ENCODE results near the gene LHFPL3.

Gene LHFPL3

DNA sequence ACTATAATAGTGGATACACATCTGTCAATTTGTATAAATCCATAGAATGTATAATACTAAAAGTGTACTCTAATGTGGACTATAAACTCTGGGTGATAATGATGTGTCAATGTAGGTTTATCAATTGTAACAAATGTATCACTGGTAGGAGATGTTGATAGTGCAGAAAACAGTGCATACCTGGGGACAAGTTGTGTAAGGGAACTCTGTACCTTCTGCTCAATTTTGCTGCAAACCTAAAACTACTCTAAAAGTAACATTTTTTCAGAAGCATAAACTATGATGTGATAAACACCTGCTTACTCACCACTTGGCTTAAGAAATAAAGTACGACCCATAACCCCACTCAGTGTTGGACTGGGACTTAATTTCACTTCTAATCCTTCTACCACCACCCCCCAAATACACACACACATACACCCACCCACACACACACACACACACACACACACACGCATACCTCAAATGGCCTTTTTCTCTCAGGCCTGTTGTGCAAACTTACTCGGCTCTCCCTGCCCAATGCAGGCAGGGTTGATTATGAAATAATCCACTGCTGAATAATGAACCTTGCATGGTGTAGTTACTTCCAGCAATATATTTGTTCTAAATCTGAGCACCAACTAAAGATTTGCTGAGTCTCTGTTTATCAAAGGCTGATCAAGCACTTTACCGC lies 531.5 kb downstream of the LHFPL3 start:
- Histone ChIP-seq H3K4me3 (no peak overlapping the region), H3K27ac (no peak overlapping the region)

DNA sequence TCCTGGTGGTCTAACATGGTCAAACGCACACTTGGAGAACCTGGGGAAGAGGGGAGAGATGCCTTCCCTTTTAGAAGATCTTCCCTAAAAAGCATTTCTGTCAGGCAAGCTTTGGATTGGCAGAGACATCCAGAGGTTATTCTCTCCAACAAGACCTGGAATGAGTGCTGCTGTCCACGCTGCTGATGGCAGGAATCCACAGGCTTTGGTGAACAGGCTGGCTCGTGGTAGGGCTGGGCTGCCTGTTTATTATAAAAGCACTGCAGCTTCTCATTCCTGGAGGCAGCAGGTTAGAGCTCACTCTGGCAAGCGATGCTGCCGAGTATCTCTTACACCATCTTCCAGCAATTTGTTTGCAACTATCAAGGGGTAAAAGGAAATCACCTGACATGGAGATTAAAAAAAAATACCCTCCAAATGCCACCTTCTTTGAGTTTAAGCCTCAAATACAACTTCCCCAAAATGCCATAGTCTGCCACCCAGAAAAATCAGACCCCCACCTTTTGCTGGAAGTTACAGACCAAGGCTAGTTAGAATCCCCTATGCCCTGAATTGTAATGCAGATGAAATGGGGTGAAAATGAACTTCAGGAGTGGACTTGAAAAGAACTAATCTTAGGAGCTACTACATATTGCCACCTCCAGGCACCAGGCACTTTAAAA lies 533.5 kb downstream of the LHFPL3 start:
- no peak overlapping the region for H3K27ac ChIP-seq
- H3K4me3 ChIP-seq, result no peak overlapping the region

DNA sequence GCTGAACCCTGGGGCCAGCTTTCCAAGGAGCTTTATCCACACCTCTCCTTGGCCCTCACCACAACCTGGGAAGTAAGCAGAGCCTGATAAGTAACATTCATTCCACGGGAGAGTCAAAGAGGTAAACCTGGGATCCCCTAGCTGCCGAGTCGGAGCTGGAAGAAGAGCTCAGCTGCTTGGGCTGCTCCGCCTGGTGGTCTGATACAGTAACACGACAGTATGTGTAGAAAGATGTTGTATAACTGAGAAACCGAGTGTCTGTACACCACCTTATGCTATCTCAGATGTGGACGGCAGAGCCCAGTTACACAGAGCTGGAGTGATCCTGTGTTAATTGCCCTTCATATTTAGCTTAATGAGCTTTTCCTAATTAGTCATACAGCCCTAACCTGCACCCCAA lies 534.3 kb downstream of the LHFPL3 start:
- Histone ChIP-seq H3K27ac (no peak overlapping the region), H3K4me3 (no peak overlapping the region)

DNA sequence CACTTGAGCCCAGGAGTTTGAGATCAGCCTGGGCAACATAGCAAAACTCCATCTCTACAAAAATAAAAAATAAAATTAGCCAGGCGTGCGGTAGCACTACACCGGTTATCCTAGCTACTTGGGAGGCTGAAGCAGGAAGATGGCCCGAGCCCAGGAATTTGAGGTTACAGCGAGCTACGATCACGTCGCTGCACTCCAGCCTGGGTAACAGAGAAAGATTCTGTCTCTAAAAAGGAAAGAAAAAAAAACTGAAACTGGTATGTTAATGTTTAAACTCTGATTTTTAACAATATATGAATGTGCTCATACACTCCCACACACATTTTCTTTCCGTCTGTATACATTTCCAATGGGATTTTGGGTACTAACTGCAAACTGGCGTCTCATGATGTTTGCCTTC lies 545.0 kb downstream of the LHFPL3 start:
- no peak overlapping the region for H3K4me3 ChIP-seq
- H3K27ac ChIP-seq, result no peak overlapping the region

DNA sequence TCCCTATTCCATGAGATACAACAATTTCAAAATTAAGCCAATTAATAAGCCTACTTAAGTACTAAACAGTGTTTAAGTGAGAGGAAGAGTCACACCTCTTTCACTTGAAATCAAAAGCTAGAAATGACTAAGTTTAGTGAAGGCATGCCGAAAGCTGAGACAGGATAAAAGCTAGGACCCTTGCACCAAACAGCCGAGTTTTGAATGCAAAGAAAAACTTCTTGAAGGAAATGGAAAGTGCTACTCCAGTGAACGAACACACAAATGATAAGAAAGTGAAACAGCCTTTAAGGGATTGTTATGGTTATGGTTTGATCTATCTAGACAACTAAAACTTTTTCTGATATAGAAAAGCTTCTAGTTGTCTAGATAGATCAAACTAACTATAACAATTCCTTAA lies 550.2 kb downstream of the LHFPL3 start:
- Histone ChIP-seq H3K27ac (no peak overlapping the region), H3K4me3 (no peak overlapping the region)

DNA sequence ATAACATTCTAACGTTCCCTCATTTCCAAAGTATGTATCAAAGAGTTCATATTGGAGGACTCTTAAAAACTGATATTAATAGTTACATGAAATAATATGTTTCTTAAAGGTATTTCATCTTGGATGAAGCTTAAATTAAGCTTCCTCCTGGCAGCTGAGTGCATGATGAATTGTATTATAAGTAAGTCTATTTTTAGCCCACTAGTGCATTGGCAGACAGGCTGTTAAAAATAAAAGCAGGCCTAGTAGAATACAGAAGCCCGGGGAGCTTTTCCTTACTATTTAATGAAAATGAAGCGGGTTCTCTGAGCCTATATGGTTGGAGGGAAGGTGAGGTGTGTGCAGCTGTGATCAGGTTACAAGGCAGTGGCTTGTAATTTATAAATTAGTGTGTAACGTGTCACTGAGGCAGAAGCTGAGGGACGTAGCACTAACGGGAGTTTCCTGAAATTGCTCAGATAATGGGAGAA lies 554.9 kb downstream of the LHFPL3 start:
- Histone ChIP-seq H3K27ac (peak overlapping the region in 2 of 21 experiments; percentile 9 to 47), H3K4me3 (no peak overlapping the region)

DNA sequence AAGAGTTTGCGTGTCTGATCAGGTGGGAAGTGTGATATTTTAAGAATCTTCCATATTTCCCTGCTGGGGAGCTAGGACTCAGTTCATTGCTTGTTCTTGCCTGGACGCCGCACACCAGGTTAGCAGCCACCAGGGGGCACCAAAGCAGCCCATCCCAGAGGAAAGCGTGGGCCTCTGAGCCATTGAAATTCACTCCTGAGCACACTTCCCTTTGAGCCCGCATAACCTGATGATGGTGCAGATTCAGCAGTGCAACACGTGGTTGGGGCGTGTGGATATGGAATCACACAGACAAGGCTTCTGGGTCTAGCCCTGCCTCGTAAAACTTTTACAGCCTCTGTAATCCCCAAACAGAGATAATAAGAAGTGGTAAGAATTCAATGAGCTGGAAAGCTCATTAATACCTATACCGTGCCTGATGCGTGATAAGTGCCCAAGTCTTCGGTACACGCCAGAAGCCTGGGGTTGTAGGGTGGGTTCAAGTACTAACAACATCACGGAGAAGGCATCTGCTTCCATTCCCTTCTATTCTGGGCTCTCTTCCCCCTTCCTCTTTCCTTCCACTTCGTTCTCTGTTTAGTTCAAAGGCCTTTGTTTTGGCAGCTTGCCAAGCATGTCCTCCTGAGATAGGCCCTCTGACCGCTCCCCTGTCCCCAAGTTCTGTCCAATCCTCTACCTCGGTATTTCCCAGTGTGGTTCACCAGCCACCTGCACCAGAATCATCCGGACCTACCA lies 555.5 kb downstream of the LHFPL3 start:
- no peak overlapping the region for H3K4me3 ChIP-seq
- peak overlapping the region in 5 of 21 experiments; percentile 9 to 47 (median 29) for H3K27ac ChIP-seq

DNA sequence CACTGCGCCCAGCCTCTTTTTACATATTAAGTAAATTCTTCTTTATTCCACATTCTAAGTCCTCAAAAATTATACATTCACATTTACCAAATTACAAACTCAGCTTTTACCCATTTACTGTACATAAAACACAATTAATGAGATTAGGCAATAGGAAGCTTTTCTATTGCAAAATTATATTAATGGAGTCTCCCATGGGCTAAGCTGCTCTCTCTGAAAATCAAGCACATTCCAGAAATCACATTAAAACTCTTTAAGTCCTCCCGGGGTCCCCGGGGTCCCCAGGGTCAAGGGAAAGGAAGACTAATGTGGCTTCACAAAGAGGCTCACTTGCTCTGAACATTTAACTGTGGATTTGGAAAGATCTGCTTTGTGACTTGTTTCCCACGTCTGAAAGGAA lies 558.2 kb downstream of the LHFPL3 start:
- no peak overlapping the region for H3K27ac ChIP-seq

DNA sequence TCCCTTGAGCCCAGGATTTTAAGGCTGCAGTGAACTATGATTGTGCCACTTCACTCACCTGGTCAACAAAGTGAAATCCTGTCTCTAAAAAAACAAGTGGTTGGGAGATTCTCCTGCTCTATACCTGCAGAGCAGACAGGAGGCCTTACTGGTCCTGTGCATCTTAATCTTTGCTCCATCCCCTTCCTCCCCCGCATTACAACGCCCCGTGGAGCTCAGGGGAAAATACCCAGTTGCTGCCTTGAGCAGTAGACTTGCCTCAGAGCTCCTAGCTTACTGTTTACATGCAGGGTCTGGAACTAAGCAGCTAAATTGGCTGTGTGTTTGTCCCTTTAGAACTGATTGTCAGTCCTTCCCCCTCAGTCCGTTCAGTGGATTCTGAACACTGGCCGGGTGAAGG lies 561.8 kb downstream of the LHFPL3 start:
- H3K4me3 ChIP-seq, result no peak overlapping the region

More for the DNA sequence above, 558.2 kb downstream of the LHFPL3 start:
- H3K4me3 ChIP-seq, result no peak overlapping the region

DNA sequence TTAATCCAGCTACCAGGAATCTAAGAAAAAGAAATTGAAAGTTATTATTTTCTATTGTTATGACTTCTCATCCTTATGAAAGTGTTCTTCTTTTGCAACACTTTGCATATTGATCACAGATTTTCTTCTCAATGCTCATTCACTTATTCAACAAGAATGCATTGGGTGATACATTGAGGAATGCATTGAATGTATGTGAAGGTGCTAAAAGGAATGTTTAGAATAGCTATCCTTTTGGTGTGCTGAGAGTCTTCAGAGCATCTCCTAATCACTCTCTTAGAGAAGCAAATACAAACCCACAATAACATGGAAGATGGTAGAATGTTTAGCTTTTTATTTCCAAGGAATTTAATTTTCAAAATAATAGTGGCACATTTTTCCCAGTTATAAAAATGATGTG lies 563.5 kb downstream of the LHFPL3 start:
- H3K4me3 ChIP-seq, result no peak overlapping the region
- H3K27ac ChIP-seq, result no peak overlapping the region

More for the DNA sequence above, 561.8 kb downstream of the LHFPL3 start:
- H3K27ac ChIP-seq, result no peak overlapping the region

DNA sequence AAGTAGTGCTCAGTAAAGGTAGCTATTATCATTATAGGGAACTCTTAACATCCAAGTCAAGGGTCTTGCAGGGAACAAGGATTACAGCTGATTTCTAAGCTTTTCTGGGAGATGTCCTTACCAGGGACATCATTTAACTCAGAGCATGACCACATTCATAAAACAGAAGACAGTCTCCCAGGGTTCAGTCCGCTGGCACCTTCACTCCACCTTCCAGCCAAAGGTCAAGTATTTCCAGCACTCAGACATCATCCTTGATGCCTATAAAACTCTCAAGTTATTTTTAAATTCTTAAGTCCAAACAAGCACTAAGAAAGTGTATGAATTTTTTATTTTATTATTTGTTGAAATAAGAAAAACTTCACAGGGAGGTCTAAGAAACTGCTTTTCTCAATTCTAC lies 565.9 kb downstream of the LHFPL3 start:
- Histone ChIP-seq H3K4me3 (no peak overlapping the region), H3K27ac (no peak overlapping the region)

DNA sequence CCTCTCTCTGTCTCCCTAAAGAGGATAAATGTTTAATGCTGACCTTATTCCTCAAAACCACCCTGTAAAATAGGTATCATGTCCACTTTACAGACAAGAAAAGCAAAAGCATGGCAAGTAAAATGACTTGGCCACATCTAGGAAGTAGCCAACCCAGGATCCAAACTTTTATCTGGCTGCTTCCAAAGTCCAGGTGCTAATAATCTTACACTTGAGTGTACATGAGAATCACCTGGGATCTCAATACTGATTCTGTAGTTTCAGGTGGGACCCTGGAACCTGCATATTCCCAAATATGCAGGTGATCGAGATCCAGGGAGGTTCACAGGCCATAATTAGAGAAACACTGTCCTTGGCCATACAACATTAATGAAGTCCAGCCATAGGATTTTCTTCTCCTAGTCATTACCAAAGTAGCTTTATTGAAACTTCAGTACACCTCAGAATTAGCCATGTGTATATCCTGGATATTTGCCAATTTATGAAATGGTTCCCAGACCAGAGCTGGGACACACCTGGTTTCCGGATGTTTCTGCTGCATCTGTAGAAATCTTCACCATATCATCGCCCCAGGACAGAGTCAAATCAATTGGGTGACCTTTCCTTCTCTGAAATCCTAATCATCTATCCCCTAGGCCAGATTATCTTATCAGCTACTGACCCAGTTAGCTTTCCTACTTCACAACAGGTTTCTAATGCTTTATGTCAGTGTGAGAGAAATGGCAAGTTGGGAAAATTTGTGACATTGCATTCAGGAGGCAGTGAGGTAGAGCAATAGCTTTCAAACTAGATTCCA lies 566.5 kb downstream of the LHFPL3 start:
- Histone ChIP-seq H3K4me3 (no peak overlapping the region), H3K27ac (no peak overlapping the region)

DNA sequence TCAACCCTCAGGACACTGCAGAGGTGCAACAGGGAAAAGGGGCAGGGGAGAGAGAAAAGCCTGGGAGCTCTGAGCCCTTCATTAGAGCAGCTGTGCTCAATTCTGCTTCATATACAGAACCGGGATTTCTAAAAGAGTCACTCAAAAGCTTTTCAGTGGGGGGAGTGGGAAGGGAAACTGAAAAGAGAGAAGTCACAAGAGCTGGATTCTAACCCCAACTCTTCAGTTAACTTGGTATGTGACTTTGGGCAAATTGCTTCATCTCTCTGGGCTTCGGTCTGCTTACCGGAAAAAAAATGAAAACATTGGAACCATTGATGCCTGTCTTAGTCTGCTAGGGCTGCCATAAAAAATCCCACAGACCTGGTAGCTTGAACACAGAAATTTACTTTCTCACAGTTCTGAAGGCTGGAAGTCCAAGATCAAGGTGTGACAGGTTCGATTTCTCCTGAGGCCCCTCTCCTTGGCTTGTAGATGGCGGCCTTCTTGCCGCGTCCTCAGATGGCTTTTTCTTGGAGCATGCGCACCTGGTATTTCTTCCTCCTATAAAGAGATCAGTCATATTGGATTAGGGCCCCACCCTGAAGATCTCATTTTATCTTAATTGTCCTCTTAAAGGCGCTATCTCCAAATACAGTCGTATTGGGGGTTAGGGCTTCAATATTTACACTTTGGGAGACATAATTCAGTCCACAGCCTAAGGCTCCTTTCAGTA lies 567.3 kb downstream of the LHFPL3 start:
- H3K27ac ChIP-seq, result no peak overlapping the region
- no peak overlapping the region for H3K4me3 ChIP-seq

DNA sequence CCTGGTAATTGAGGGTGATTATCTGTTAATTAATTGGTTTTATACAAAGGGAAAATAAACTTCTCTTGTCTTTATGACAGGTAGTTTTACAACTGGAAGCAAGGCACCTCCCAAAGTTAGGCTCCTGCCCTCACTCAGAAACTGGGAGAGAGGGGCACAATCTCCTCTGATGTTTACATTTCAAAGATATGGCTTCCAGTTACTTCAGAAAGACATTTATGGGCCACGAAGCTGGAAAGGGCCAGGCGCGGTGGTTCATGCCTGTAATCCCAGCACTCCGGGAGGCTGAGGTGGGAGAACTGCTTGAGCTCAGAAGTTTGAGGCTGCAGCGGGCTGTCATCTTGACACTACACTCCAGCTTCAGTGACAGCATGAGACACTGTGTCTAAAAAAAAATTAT lies 570.0 kb downstream of the LHFPL3 start:
- no peak overlapping the region for H3K27ac ChIP-seq

DNA sequence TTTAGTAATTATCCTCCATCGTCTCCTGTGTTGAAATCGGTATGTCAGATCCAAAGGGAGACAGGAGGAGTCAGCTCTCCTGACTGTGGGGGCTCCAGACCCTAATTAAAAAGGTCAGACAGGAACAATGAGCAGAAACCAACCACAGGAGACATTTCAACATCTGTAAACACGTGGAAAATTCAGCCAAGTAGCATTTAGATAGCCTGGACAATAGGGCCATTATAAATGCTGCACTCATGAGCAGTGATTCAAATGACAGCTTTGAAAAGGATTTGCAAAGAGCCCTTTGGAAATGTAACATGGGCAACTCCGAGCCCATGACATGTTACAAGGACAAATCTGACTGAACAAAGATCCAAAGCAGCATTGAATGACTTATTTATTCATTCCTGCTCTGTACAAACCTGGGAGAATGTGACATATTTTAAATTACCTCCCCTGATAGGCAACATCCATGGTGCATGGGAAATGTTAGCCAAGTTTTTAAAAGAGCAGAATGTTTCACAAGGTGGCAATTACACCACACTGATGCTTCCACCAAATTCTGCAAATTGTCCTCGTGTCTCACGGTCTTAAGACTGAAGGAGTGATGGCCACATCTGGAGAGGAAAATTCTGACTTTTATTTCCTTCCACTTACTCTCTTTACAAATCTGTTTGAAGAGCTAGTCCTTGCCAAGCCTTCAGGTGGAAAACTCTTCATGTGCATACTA lies 572.3 kb downstream of the LHFPL3 start:
- Histone ChIP-seq H3K27ac (peak overlapping the region in 1 of 21 experiments; percentile 31), H3K4me3 (no peak overlapping the region)

More for the DNA sequence above, 570.0 kb downstream of the LHFPL3 start:
- no peak overlapping the region for H3K4me3 ChIP-seq

DNA sequence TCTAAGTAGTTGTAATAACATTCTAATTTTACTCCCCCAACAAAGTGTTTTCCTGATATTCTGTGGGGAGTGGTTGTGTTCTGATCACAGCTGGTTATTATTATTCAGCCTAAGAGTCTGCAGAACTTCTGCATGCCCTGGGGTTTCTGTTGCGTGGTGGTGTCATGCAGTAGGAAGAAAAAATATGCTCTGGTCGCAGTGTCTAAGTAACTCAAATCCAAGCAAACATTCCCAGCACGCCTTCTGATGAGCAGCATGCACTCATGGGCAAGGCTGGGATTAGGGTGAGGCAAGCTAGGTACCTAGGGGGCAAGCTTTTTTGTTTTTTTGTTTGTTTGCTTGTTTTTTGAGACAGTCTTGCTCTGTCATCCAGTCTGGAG lies 572.8 kb downstream of the LHFPL3 start:
- Histone ChIP-seq H3K4me3 (no peak overlapping the region), H3K27ac (peak overlapping the region in 1 of 21 experiments; percentile 31)

DNA sequence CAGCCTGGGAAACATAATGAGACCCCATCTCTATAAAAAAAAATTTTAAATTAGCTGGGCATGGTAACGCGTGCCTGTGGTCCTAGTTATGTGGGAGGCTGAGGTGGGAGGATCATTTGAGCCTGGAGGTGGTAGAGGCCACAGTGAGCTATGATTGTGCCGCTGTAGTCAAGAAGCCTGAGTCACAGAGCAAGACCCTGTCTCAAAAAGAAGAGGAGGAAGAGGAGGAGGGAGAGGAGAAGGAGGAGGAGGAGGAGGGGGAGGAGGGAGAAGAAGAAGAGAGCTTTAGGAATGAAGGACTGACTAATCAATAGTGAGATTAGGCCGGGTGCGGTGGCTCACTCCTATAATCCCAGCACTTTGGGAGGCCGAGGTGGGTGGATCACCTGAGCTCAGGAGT lies 573.8 kb downstream of the LHFPL3 start:
- H3K4me3 ChIP-seq, result no peak overlapping the region
- no peak overlapping the region for H3K27ac ChIP-seq

DNA sequence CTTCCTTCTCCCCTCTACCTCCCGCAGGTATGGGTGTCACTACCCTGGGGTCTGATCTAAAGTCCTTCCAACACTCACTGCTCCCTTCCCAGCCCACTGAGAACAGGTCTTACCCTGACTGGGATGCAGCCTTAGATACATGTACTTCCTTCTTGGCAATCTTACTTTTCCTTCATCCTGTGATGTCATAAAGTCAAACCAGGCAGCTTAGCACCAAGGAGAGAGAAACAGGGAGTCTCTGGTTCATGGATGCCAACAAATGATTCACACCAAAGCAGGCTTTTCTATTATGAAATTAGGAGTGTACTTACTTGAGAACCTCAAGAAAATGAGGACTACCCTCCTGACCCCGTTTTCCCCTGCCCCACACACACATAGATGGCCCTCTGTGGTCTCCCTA lies 574.6 kb downstream of the LHFPL3 start:
- Histone ChIP-seq H3K4me3 (no peak overlapping the region), H3K27ac (no peak overlapping the region)

DNA sequence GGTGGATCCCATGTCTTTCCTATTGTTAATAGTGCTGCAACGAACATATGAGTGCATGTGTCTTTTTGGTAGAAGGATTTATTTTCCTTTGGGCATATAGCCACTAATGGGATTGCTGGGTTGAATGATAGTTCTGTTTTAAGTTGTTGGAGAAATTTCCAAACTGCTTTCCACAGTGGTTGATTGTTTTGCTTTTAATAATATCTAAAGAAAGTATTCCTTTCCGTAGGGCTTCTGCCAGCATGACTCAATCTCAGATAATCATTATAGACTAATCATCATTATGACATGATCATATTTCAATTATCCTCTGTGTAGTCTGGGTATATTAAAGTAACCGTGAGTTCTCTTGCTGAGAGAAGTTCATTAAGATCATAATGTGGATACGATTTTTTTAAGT lies 575.4 kb downstream of the LHFPL3 start:
- Histone ChIP-seq H3K27ac (no peak overlapping the region), H3K4me3 (no peak overlapping the region)

Data from skin epidermis (tissue), 12 donors.